Right renal cortex interstitium (tissue), 3 donors: Measurements from ENCODE around the gene CDCA8. TPM values are rescaled to one million over a fixed set of nuclear protein-coding genes. Genes with fewer than 3 reads are reported as not detected.

Experiments
- DNase-seq, 3 donors: peaks; one replicate each; pipeline ENCODE4 v3.0.0-alpha.2; 2013; ENCODE audit warnings: low read depth in 3 of 3, low spot score in 2 of 3
- polyA plus RNA-seq, 3 donors: library from polyadenylated mRNA; unstranded; fragments of 120-200 nt; gene quantifications; one replicate each; pipeline ENCODE4 v1.2.1, GENCODE V29; 2013; ENCODE audit not compliant: insufficient read length in 3 of 3

The CDCA8 gene
- polyA plus RNA-seq, 3 donors: 18.0 to 18.8 (median 18.3) TPM

- no peak for DNase-seq
These were observed 22.4 kb downstream of the CDCA8 start for GRCh38 chr1:37714689-37715088.

GRCh38 chr1:37716321-37716720 is 24.0 kb downstream of the CDCA8 start:
- no peak for DNase-seq

DNA sequence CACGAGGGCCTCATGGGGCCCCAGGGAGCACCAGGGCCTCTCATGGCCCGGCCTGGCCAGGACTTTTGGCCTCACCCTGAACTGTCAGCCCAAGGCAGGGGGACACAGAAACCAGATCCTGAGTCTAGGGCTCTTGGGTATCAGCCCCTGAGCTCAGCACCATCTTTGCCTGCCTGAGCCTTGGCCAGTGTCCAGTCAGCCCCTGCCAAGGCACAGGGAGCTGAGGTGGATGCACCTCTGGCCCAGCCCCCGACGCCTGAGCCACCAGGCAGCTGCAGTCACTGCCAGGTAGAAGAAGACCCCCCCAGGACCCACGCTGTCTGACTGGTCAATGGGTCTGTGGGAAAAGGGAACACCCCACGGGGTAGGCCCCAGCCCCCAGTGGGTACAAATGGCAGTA is 25.3 kb downstream of the CDCA8 start:
- no peak for DNase-seq

- DNase-seq: no peak
These were observed 26.0 kb downstream of the CDCA8 start for GRCh38 chr1:37718181-37718900.

DNA sequence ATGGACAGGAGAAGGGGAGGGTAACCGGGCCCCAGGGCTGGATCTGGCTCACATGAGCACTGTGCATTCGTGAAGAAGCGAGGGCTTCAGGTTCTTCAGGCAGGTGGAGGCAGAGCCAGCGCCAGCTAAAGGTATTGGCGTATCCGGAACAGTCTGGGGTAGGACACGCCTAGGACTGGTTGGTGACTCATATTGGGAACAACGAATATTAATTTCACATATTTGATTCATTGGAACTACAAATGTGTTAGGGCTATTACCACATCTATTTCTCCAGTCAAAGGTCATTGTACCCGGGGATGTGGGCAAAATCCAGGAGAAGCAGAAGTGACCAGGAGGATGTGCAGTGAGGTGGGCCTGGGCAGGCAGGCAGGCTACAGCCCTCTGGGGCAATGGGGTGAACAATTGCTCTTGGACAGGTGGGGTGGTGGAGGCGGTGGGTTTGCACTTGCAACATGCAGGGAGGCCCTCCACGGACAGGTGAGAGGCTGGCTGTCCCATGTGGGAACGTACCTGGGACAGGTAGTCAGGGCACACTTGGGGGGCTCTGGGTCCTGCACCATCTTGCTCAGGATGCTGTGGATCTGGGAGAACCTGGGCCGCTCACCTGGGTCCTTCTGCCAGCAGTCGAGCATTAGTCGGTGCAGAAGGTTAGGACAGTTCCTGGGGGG is 26.7 kb downstream of the CDCA8 start:
- DNase-seq: no peak

DNA sequence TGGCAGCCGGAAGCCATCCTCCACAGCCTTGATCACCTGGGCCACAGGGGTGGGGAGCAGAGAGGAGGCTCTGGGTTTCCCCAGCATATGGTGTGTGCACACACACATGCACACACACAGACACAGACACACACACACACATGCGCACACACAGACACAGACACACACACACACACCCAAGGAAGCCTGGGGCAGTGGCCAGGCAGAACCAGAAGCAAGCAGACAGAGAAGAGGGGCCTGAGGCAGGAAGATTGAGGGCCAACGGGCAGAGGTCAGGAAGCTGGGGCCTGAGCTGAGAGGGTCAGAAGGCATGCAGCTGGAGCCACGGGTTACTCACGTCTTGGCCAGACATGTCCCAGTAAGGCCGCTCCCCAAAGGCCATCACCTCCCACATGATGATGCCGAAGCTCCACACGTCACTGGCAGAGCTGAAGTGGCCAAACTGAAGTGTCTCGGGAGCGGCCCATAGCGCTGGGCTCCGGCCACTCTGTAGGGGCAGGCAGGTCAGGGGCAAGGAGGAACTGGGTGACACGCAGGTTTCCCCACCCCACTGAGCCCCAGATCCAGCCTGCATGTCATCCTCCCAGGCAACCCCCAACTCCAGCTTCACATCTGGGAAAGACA is 27.4 kb downstream of the CDCA8 start:
- DNase-seq: no peak

- DNase-seq: no peak
These were observed 28.2 kb downstream of the CDCA8 start for GRCh38 chr1:37720231-37721130.

DNA sequence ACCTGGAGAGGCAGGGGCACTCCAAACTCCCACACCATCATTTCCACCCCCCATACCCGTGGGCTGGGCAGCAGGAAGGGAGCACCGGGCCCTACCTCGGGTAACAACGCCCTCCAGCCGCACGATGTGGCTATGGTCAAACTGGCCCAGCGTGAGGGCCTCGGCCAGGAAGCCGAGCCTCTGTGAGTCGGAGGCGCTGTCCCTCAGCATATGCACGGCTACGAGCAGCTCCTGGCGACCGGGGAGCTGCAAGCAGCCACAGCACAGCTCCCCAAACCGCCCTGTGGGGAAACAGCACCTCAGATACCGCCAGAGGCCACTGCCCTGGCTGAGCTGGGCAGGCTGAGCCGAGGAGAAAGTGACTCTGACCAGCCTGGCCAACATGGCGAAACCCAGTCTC is 29.2 kb downstream of the CDCA8 start:
- no peak for DNase-seq

DNA sequence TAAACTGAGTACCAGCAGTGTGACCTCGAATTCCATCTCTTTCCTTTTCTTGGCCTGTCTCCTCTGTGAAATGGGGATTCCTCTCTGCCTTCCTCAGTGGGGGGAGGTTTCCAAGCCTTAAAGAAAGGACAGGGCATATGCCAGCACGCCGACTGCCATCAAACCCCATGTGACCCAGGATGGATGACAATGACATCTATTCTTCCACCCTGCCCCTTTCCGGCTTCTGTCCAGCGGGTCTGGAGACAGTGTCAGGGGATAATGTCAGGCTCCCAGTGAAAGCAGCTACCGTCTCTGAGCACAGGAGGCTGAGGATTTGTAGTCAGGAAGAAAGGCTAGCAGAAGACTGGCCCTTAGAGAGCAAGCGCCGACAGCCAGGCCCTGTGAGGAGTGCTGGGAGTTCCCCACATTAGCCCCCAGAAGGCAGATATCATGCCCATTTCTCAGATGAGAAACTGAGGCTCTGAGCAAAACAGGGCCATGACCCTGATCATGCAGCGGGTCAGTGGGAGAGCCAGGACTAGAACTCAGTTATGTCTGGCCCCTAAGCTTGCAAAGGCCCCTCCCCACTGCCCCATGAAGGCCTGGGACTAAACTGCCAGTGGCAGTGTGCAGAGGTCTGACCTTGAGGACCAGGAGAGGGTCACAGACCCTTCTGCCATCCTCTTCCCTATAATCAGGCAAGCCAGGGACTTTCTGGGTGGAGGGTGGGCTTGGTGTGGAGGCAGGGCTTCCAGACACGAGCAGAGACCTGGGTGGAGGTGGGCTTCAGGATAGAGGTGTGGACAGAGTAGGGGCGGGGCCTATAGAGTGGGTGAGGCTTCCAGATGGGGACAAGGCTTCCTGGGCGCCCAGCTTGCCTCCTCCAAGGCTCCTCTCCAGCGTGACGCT is 30.1 kb downstream of the CDCA8 start:
- DNase-seq: no peak

GRCh38 chr1:37723072-37723389 is 30.7 kb downstream of the CDCA8 start:
- no peak for DNase-seq

- DNase-seq: no peak
These were observed 31.2 kb downstream of the CDCA8 start for GRCh38 chr1:37723390-37724078.

DNA sequence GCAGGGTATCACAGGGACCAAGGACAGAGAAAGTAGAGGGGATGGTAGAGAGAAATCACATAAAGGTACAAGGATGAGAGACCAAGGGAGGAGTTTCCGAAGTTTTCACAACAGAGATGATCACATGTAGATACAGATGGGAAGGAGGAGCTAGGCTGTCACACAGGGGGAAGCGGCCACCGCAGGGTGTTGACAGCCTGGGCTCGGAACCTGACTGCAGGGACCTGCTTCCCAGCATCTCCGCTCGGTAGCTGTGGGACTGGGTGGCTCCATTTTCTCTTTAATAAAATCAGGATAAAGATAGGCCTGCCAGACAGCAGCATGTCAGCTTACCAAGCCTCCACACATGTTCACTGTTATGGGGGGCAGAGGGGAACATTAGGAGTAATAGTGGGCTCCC is 32.3 kb downstream of the CDCA8 start:
- DNase-seq: no peak

DNA sequence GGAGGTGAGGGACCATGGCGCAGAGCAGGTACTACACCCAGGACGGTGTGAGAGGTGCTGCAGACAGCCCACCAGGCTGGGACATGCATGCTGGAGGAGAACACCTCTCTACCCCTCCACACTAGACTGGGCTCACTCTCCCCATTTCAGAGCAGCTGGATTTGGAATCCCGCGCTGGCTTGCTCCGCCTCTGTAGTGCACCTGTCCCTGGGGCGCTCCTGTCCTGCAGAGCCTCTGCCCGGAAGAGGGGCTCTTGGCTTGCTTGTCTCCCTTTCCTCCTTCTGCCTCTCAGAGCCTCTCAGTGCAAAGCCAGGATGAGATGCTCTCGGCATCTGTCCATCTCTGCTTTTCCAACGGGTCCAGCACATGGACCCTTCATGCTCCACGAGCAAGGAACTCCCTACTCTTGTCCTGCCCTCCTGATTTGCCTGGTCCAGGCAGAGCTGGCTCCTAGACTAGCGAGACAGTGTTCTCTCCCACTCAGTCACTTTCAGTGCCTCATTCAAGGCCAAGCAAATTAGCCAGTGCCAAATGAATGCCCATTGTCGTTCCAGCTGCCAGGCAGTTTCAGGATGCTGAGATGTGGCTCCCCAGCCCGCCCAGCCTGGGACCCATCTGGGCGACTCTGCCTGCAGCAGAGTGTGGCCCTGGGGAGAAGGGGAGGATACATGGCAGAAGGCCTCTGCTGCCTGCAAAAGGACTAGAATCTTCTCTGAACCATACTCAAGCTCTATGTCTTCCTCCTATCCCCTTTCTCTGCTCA is 33.7 kb downstream of the CDCA8 start:
- no peak for DNase-seq

DNA sequence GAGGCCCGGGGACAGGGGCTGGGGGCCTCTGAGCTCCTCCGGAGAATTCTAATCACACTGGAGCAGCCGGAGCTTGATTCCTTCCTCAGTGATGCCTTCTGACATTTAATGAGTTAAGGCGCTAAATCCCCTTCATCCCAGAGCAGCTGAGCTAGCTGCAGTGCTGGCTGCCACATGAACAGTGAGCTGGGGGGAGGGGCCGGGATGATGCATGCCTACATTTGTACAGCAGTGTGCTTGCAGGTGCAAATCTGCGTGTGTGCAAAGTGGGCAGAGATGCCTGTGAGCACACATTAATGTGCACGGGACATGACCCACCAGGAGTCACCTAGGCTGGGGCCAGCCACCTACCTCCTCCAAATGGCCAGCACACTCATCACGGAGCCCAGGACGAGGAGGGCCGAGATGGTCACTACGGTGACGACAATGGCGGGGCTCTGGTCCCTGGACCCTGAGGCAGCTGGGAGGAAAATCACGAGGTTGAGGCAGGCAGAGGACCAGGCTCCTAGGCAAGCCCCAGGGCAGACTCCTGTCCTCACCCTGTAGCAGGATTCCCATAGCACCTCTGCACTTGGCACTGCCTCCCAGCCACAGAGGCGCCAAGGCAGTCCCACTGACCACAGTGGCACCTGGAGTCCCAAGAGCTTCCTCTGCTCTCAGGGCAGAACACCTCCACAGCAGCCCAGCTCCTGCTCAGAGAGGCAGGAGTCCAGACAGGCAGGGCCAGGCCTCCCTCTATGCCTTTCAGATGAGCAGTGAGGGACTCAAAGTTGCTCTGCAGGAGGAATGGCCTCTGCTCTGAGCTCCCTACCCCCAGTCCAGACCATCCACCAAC is 34.7 kb downstream of the CDCA8 start:
- no peak for DNase-seq

GRCh38 chr1:37728416-37728815 is 36.1 kb downstream of the CDCA8 start:
- no peak for DNase-seq

GRCh38 chr1:37730376-37730775 is 38.1 kb downstream of the CDCA8 start:
- DNase-seq: no peak

DNA sequence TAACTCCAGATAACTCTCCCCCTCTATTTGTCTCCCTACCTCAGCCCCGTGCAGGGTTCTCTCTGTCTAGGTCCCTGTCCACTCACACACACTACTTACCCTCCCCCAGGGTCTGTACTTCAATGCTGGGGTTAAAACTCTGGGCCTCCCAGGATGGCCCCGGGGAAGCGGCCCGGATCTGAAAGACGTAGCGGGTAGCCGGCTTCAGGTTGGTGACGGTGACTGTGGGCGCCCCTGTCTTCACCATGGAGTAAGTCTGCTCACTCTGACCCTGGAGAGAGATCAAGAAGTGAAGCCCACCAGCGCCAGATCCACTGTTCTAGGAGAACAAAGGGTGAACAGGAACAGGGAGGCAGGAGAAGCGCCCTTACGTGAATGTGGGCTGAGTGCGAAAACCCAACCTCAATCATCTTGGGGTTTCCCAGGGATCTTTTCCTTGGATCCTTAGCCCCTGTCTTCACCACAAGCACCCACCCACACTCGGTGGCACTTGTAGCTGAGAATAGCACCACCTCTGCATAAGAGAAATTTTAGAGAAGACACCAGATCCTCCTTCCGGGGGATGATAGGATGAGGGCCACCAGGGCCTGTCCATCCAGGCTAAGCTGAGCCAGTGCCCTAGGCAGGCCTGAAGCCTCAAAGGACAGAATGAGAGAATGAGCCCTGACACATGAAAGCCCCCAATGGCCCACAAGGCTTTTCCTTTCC is 39.1 kb downstream of the CDCA8 start:
- DNase-seq: no peak
